Liver (tissue), 9 donors: Measurements from ENCODE around the gene ADGRG3. TPM values are rescaled to one million over a fixed set of nuclear protein-coding genes. Genes with fewer than 3 reads are reported as not detected.

Experiments
- DNase-seq: peaks from one replicate; pipeline ENCODE4 v3.0.0-alpha.2; 2017; ENCODE audit warnings: low spot score
- H3K27ac ChIP-seq, 2 donors: one replicate each; pipeline ENCODE4 v1.7.0; 2013; ENCODE audit warnings: inconsistent platforms in 2 of 2, low read length in 2 of 2, control low read depth in 1 of 2, low read depth in 1 of 2, mild to moderate bottlenecking in 1 of 2
- H3K27me3 ChIP-seq, 4 donors: one replicate each; pipeline versions ENCODE4 v1.6.1 to v1.7.0; 2013; ENCODE audit warnings: low read length in 3 of 4, inconsistent platforms in 1 of 4, mild to moderate bottlenecking in 1 of 4, moderate library complexity in 1 of 4; ENCODE audit not compliant: control insufficient read depth in 4 of 4, insufficient read depth in 4 of 4
- H3K36me3 ChIP-seq, 4 donors: one replicate each; pipeline versions ENCODE4 v1.6.1 to v1.7.0; 2013; ENCODE audit warnings: low read length in 3 of 4, mild to moderate bottlenecking in 3 of 4, low read depth in 1 of 4, moderate library complexity in 1 of 4; ENCODE audit not compliant: control insufficient read depth in 4 of 4, insufficient read depth in 3 of 4
- H3K4me1 ChIP-seq, 4 donors: one replicate each; pipeline versions ENCODE4 v1.6.1 to v1.7.0; 2013; ENCODE audit warnings: low read length in 3 of 4, mild to moderate bottlenecking in 3 of 4, moderate library complexity in 1 of 4; ENCODE audit not compliant: control insufficient read depth in 4 of 4, insufficient read depth in 4 of 4
- H3K4me3 ChIP-seq, 3 donors: one replicate each; pipeline versions ENCODE4 v1.6.1 to v1.7.0; 2013; ENCODE audit warnings: low read length in 3 of 3, control low read depth in 1 of 3, low read depth in 1 of 3, mild to moderate bottlenecking in 1 of 3
- H3K9ac ChIP-seq, 2 donors: one replicate each; pipeline ENCODE4 v1.7.0; 2013; ENCODE audit warnings: low read length in 2 of 2, mild to moderate bottlenecking in 2 of 2, moderate library complexity in 2 of 2, control low read depth in 1 of 2, low read depth in 1 of 2
- H3K9me3 ChIP-seq, 4 donors: one replicate each; pipeline versions ENCODE4 v1.6.1 to v1.7.0; 2013; ENCODE audit warnings: low read length in 3 of 4; ENCODE audit not compliant: control insufficient read depth in 4 of 4
- EGR1 ChIP-seq, 2 donors: IDR thresholded peaks; 2 replicates each; pipeline ENCODE4 v1.6.1; 2016 to 2018; ENCODE audit warnings: antibody characterized with exemption in 2 of 2, low read depth in 2 of 2
- FOXA1 ChIP-seq: IDR thresholded peaks from 2 replicates; pipeline ENCODE4 v1.6.1; 2016; ENCODE audit warnings: antibody characterized with exemption
- FOXA2 ChIP-seq: IDR thresholded peaks from 2 replicates; pipeline ENCODE4 v1.6.1; 2016; ENCODE audit warnings: antibody characterized with exemption
- GABPA ChIP-seq, 2 donors: IDR thresholded peaks in 1 of 2; conservative IDR thresholded peaks in 1 of 2; 2 replicates each; pipeline ENCODE4 v1.6.1; 2016; ENCODE audit warnings: antibody characterized with exemption in 2 of 2, mild to moderate bottlenecking in 1 of 2, moderate library complexity in 1 of 2
- HNF4A ChIP-seq, 2 donors: conservative IDR thresholded peaks; 2 replicates each; pipeline ENCODE4 v1.6.1; 2016; ENCODE audit warnings: antibody characterized with exemption in 2 of 2, mild to moderate bottlenecking in 2 of 2
- HNF4G ChIP-seq: IDR thresholded peaks from 2 replicates; pipeline ENCODE4 v1.6.1; 2016; ENCODE audit warnings: antibody characterized with exemption
- JUND ChIP-seq, 2 donors: IDR thresholded peaks; 2 replicates each; pipeline ENCODE4 v1.6.1; 2016; ENCODE audit warnings: antibody characterized with exemption in 2 of 2
- NR2F2 ChIP-seq: IDR thresholded peaks from 2 replicates; pipeline ENCODE4 v1.6.1; 2016; ENCODE audit warnings: antibody characterized with exemption
- RAD21 ChIP-seq, 2 donors: IDR thresholded peaks; 2 replicates each; pipeline ENCODE4 v1.6.1; 2016; ENCODE audit warnings: antibody characterized with exemption in 2 of 2, mild to moderate bottlenecking in 2 of 2
- RXRA ChIP-seq, 2 donors: IDR thresholded peaks; 2 replicates each; pipeline ENCODE4 v1.6.1; 2017 to 2018; ENCODE audit warnings: antibody characterized with exemption in 2 of 2, mild to moderate bottlenecking in 1 of 2
- SP1 ChIP-seq: IDR thresholded peaks from 2 replicates; pipeline ENCODE4 v1.6.1; 2018; ENCODE audit warnings: antibody characterized with exemption, mild to moderate bottlenecking
- YY1 ChIP-seq: IDR thresholded peaks from 2 replicates; pipeline ENCODE4 v1.6.1; 2016; ENCODE audit warnings: antibody characterized with exemption, mild to moderate bottlenecking
- WGBS: extraction: QIAGEN DNeasy Blood & Tissue Kit; methylation state at CpG from one replicate; pipeline ENCODE4 v1.1.7; 2013; 5-methylcytosine and 5-hydroxymethylcytosine counted together
- polyA plus RNA-seq, 2 donors: library from polyadenylated mRNA; stranded (reverse) in 1 of 2; unstranded in 1 of 2; fragments of 200-250 nt in 1 of 2; fragments of >200 nt in 1 of 2; fragmentation: Nextera tagmentation in 1 of 2; extraction: Ambion mirVana in 1 of 2; gene quantifications; one replicate each; pipeline versions ENCODE4 v1.2.1 to v1.2.3, GENCODE V29; 2013 to 2015
- total RNA-seq, 2 donors: library from RNA; depleted of rRNA; stranded (reverse); fragments of >200 nt; gene quantifications; one replicate each; pipeline ENCODE4 v1.2.3, GENCODE V29; 2014
- TF ChIP-seq, protein P1 (sequence below): IDR thresholded peaks from 2 replicates; pipeline ENCODE4 v1.6.1; 2016; ENCODE audit warnings: antibody characterized with exemption
- TF ChIP-seq, protein P2 (sequence below): IDR thresholded peaks from 2 replicates; pipeline ENCODE4 v1.6.1; 2016; ENCODE audit warnings: antibody characterized with exemption
- TF ChIP-seq, protein P3 (sequence below): IDR thresholded peaks from 2 replicates; pipeline ENCODE4 v1.6.1; 2016; ENCODE audit warnings: antibody characterized with exemption, mild to moderate bottlenecking
- TF ChIP-seq, protein P4 (sequence below): fragments of 150-350 bp; IDR thresholded peaks from 2 replicates; pipeline ENCODE4 v1.5.1; 2017; ENCODE audit warnings: improper control_type of control experiment, low read depth, low read length; ENCODE audit not compliant: missing input control
- donor health status: healthy.
- donor health status: healthy.
- donor health status: healthy.
- donor health status: healthy.
- donor health status: healthy.

The ADGRG3 gene
- total and polyA plus RNA-seq, 4 donors, result 0.52 to 3.2 (median 1.0) TPM

DNA sequence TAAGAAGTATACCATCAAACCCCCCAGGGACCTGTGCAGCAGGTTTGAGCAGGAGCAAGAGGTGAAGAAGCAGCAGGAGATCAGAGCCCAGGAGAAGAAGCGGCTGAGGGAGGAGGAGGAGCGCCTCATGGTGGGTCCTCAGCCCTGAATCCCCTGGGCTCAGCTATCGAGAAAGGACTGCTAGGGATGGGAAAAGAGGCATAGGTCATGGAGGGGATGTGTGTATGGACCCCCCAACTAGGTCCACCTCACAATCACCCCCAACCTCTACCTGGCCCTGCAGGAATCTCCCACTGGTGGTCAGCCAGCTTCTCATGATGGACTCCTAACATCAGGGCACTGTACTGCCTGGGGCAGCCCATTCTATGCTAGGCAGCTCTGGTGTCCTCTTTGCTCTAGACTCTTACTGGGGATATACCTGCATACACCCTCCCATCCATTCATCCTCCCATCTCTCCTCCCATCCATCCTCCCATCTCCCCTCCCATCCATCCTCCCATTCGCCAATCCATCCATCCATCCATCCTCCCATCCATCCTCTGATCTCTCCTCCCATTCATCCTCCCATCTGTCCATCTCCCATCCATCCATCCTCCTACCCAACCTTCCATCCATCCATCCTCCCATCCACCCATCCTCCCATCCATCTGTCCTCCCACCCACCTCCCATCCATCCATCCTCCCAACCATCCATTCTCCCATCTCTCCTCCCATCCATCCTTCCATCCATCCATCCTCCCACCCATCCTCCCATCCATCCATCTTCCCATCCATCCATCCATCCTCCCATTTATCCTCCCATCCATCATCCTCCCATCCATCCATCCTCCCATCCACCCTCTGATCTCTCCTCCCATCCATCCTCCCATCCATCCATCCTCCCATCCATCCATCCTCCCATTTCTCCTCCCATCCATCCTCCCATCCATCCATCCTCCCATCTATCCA, 37.1 kb downstream of the ADGRG3 start:
- no peak overlapping the region for H3K27ac ChIP-seq
- no peaks in the 10 kb centered on the region for H3K27me3 ChIP-seq
- no peak for DNase-seq
- no peak for TF ChIP-seq FOXA2
- no peak for TF ChIP-seq EGR1 (IDR thresholded peaks at IDR 0.05; ENCODE audit: low read depth in 2 of 2)
- TF ChIP-seq RAD21 (IDR thresholded peaks at IDR 0.05), result no peak
- TF ChIP-seq HNF4G, result no peak
- TF ChIP-seq JUND (IDR thresholded peaks at IDR 0.05), result no peak
- no peak for TF ChIP-seq RXRA (IDR thresholded peaks at IDR 0.05)
- no peak for TF ChIP-seq YY1
- TF ChIP-seq, protein P1, sequence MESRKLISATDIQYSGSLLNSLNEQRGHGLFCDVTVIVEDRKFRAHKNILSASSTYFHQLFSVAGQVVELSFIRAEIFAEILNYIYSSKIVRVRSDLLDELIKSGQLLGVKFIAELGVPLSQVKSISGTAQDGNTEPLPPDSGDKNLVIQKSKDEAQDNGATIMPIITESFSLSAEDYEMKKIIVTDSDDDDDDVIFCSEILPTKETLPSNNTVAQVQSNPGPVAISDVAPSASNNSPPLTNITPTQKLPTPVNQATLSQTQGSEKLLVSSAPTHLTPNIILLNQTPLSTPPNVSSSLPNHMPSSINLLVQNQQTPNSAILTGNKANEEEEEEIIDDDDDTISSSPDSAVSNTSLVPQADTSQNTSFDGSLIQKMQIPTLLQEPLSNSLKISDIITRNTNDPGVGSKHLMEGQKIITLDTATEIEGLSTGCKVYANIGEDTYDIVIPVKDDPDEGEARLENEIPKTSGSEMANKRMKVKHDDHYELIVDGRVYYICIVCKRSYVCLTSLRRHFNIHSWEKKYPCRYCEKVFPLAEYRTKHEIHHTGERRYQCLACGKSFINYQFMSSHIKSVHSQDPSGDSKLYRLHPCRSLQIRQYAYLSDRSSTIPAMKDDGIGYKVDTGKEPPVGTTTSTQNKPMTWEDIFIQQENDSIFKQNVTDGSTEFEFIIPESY, result no peak
- no peak for TF ChIP-seq GABPA (IDR thresholded peaks at IDR 0.05 in 1 of 2, conservative IDR thresholded peaks at IDR 0.05 in 1 of 2)
- TF ChIP-seq, protein P2, sequence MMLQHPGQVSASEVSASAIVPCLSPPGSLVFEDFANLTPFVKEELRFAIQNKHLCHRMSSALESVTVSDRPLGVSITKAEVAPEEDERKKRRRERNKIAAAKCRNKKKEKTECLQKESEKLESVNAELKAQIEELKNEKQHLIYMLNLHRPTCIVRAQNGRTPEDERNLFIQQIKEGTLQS, result no peak
- no peak for TF ChIP-seq FOXA1
- TF ChIP-seq, protein P3, sequence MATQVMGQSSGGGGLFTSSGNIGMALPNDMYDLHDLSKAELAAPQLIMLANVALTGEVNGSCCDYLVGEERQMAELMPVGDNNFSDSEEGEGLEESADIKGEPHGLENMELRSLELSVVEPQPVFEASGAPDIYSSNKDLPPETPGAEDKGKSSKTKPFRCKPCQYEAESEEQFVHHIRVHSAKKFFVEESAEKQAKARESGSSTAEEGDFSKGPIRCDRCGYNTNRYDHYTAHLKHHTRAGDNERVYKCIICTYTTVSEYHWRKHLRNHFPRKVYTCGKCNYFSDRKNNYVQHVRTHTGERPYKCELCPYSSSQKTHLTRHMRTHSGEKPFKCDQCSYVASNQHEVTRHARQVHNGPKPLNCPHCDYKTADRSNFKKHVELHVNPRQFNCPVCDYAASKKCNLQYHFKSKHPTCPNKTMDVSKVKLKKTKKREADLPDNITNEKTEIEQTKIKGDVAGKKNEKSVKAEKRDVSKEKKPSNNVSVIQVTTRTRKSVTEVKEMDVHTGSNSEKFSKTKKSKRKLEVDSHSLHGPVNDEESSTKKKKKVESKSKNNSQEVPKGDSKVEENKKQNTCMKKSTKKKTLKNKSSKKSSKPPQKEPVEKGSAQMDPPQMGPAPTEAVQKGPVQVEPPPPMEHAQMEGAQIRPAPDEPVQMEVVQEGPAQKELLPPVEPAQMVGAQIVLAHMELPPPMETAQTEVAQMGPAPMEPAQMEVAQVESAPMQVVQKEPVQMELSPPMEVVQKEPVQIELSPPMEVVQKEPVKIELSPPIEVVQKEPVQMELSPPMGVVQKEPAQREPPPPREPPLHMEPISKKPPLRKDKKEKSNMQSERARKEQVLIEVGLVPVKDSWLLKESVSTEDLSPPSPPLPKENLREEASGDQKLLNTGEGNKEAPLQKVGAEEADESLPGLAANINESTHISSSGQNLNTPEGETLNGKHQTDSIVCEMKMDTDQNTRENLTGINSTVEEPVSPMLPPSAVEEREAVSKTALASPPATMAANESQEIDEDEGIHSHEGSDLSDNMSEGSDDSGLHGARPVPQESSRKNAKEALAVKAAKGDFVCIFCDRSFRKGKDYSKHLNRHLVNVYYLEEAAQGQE, result no peak
- TF ChIP-seq NR2F2, result no peak
- TF ChIP-seq, protein P4, sequence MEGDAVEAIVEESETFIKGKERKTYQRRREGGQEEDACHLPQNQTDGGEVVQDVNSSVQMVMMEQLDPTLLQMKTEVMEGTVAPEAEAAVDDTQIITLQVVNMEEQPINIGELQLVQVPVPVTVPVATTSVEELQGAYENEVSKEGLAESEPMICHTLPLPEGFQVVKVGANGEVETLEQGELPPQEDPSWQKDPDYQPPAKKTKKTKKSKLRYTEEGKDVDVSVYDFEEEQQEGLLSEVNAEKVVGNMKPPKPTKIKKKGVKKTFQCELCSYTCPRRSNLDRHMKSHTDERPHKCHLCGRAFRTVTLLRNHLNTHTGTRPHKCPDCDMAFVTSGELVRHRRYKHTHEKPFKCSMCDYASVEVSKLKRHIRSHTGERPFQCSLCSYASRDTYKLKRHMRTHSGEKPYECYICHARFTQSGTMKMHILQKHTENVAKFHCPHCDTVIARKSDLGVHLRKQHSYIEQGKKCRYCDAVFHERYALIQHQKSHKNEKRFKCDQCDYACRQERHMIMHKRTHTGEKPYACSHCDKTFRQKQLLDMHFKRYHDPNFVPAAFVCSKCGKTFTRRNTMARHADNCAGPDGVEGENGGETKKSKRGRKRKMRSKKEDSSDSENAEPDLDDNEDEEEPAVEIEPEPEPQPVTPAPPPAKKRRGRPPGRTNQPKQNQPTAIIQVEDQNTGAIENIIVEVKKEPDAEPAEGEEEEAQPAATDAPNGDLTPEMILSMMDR, result no peak
- TF ChIP-seq HNF4A (conservative IDR thresholded peaks at IDR 0.05), result no peak
- TF ChIP-seq SP1, result no peak
- no peaks in the 10 kb centered on the region for H3K36me3 ChIP-seq
- H3K9me3 ChIP-seq, result no peaks in the 10 kb centered on the region
- WGBS, result 98% methylated on average over 4 of the region's 4 CpGs
- H3K9ac ChIP-seq, result no peak overlapping the region
- H3K4me1 ChIP-seq, result peaks cover 6 to 26% (median 24%) of the 10 kb centered on the region in 4 donors
- no peak overlapping the region for H3K4me3 ChIP-seq
